ENCODE data around the gene CRLF1.
"Not testable (repeated sequence)": the region's sequence is repeated elsewhere in the genome, so short reads cannot be mapped to it uniquely, and the experiment has no call there.

DNA sequence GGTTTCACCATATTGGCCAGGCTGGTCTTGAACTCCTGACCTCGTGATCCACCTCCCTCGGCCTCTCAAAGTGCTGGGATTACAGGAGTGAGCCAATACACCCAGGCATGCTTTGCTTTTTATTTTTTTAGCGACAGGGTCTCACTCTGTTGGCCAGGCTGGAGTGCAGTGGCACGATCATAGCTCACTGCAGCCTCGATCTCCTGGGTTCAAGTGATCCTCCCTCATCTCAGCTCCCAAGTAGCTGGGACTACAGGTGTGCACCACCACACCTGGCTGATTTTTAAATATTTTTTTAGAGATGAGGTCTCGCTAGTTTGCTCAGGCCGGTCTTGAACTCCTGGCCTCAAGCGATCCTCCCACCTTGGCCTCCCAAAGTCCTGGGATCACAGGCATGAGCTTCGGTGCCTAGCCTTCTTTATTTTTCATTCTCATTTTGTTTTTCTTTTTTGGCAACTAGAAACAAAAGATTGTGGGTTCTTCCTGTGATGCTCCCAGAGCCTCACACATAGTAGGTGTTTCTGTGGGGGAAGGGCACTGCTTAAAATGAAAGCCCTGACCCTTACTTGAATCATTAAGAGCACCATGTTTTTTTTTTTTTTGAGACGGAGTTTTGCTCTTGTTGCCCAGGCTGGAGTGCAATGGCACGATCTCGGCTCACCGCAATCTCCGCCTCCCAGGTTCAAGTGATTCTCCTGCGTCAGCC is 5.8 kb downstream of the CRLF1 start:
- TF ChIP-seq, protein P1, sequence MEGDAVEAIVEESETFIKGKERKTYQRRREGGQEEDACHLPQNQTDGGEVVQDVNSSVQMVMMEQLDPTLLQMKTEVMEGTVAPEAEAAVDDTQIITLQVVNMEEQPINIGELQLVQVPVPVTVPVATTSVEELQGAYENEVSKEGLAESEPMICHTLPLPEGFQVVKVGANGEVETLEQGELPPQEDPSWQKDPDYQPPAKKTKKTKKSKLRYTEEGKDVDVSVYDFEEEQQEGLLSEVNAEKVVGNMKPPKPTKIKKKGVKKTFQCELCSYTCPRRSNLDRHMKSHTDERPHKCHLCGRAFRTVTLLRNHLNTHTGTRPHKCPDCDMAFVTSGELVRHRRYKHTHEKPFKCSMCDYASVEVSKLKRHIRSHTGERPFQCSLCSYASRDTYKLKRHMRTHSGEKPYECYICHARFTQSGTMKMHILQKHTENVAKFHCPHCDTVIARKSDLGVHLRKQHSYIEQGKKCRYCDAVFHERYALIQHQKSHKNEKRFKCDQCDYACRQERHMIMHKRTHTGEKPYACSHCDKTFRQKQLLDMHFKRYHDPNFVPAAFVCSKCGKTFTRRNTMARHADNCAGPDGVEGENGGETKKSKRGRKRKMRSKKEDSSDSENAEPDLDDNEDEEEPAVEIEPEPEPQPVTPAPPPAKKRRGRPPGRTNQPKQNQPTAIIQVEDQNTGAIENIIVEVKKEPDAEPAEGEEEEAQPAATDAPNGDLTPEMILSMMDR (IDR thresholded peaks at IDR 0.05; ENCODE audit: low read length): not testable (repeated sequence)
- TF ChIP-seq EZH2 (optimal IDR thresholded peaks at IDR 0.05; ENCODE audit: low read depth, low read length); EZH2phosphoT487 (IDR thresholded peaks at IDR 0.05; ENCODE audit: low read length): not testable (repeated sequence)
